HCT116 (cell line): Measurements from ENCODE around the gene ADGRL3.

Source experiments
- CBX3 ChIP-seq: IDR thresholded peaks from 2 replicates; pipeline ENCODE4 v1.6.1; 2012; ENCODE audit warnings: low read depth
- EZH2 ChIP-seq: fragments of 200-600 bp; sonication (generic); IDR thresholded peaks from 2 replicates; pipeline ENCODE4 v1.6.1; 2017; ENCODE audit warnings: antibody characterized with exemption, mixed run types
- POLR2A ChIP-seq: IDR thresholded peaks from 2 replicates; pipeline ENCODE4 v1.7.0; 2011; ENCODE audit warnings: borderline replicate concordance; ENCODE audit not compliant: insufficient read depth, insufficient read length; ENCODE audit errors: extremely low read depth
- POLR2AphosphoS5 ChIP-seq: IDR thresholded peaks from 2 replicates; pipeline ENCODE4 v1.6.1; 2011; ENCODE audit warnings: mild to moderate bottlenecking, low read depth, low read length, moderate library complexity
- TF ChIP-seq, protein P1 (sequence below), 3 experiments: fragments of 200-600 bp in 1 of 3; sonication (generic) in 1 of 3; IDR thresholded peaks in 2 of 3; conservative IDR thresholded peaks in 1 of 3; 2 replicates each; pipeline ENCODE4 v1.5.1; 2012 to 2017; ENCODE audit warnings: low read depth in 2 of 3, low read length in 2 of 3, antibody characterized with exemption in 1 of 3, borderline replicate concordance in 1 of 3, control low read depth in 1 of 3, mild to moderate bottlenecking in 1 of 3, mixed read lengths in 1 of 3, mixed run types in 1 of 3, moderate library complexity in 1 of 3; ENCODE audit not compliant: insufficient read depth in 1 of 3

DNA sequence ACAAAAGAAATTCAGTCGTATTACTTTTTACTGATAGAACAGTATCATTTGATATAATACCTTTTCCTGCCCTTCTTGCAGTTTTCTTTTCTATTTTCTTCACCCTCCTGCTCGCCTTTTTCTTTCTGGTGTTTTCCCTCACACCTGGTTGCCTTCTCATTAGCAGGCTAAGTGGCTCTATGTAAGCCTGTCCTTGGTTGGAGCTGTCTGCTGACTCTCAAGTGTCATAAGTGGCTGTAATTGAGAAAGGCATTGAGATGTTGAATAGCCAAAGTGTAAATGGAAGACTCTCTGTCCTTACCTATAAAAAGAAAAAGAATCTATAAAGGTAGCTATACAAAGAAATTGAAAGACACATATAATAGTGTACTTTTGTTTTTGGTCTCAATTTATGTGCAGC is 180.7 kb downstream of the ADGRL3 start:
- TF ChIP-seq, protein P1, sequence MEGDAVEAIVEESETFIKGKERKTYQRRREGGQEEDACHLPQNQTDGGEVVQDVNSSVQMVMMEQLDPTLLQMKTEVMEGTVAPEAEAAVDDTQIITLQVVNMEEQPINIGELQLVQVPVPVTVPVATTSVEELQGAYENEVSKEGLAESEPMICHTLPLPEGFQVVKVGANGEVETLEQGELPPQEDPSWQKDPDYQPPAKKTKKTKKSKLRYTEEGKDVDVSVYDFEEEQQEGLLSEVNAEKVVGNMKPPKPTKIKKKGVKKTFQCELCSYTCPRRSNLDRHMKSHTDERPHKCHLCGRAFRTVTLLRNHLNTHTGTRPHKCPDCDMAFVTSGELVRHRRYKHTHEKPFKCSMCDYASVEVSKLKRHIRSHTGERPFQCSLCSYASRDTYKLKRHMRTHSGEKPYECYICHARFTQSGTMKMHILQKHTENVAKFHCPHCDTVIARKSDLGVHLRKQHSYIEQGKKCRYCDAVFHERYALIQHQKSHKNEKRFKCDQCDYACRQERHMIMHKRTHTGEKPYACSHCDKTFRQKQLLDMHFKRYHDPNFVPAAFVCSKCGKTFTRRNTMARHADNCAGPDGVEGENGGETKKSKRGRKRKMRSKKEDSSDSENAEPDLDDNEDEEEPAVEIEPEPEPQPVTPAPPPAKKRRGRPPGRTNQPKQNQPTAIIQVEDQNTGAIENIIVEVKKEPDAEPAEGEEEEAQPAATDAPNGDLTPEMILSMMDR (IDR thresholded peaks at IDR 0.05 in 2 of 3, conservative IDR thresholded peaks at IDR 0.05 in 1 of 3; ENCODE audit: borderline replicate concordance in 1 of 3, insufficient read depth in 1 of 3, low read depth in 2 of 3, low read length in 2 of 3): no peak
- TF ChIP-seq POLR2AphosphoS5 (no peak), POLR2A (no peak), CBX3 (no peak), EZH2 (no peak)
